CD1c-positive myeloid dendritic cell (primary cell): ENCODE measurements around the gene OTC.

Experiments
- DNase-seq: peaks from one replicate; pipeline ENCODE4 v3.0.0-alpha.2; 2016; ENCODE audit errors: extremely low spot score

The OTC gene

GRCh38 chrX:38468563-38469157, 116.3 kb downstream of the OTC start:
- DNase-seq, result no peak
